Measurements from ENCODE around the gene FAR2. TPM values are rescaled to one million over a fixed set of nuclear protein-coding genes. Genes with fewer than 3 reads are reported as not detected.

Gene FAR2
- total RNA-seq, 1 experiment from 2014 or later: 11.0 TPM

- Histone ChIP-seq H3K4me2 (no peak overlapping the region), H2AFZ (no peak overlapping the region), H3F3A (ENCODE audit: insufficient read depth, low read depth) (no peaks in the 10 kb centered on the region), H3K27ac (no peak overlapping the region), H4K20me1 (ENCODE audit: insufficient read depth) (no peaks in the 10 kb centered on the region), H3K9me3 (ENCODE audit: insufficient read depth, low read depth) (no peaks in the 10 kb centered on the region; the same call in 1 of the 2 replicates), H3K27me3 (ENCODE audit: insufficient read depth, low read depth) (no peaks in the 10 kb centered on the region), H3K9me2 (ENCODE audit: insufficient read depth) (no peaks in the 10 kb centered on the region), H3K4me3 (no peak overlapping the region), H3K4me1 (replicated peaks; ENCODE audit: insufficient read depth) (peaks cover 8% of the 10 kb centered on the region; the same call in 1 of the 2 replicates), H3K36me3 (ENCODE audit: low read depth) (no peaks in the 10 kb centered on the region), H3K79me2 (ENCODE audit: low read depth) (no peaks in the 10 kb centered on the region)
- BruUV-seq (replicated peaks): no TSS peak
- no peak for DNase-seq
- intact Hi-C loops (cut with micrococcal nuclease; ENCODE audit: unreplicated experiment): no loop called here
- CTCF ChIA-PET: no interaction called here
- TF ChIP-seq, protein P1, sequence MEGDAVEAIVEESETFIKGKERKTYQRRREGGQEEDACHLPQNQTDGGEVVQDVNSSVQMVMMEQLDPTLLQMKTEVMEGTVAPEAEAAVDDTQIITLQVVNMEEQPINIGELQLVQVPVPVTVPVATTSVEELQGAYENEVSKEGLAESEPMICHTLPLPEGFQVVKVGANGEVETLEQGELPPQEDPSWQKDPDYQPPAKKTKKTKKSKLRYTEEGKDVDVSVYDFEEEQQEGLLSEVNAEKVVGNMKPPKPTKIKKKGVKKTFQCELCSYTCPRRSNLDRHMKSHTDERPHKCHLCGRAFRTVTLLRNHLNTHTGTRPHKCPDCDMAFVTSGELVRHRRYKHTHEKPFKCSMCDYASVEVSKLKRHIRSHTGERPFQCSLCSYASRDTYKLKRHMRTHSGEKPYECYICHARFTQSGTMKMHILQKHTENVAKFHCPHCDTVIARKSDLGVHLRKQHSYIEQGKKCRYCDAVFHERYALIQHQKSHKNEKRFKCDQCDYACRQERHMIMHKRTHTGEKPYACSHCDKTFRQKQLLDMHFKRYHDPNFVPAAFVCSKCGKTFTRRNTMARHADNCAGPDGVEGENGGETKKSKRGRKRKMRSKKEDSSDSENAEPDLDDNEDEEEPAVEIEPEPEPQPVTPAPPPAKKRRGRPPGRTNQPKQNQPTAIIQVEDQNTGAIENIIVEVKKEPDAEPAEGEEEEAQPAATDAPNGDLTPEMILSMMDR (conservative IDR thresholded peaks at IDR 0.05): no peak
- no peak for TF ChIP-seq EZH2 (IDR thresholded peaks at IDR 0.05; ENCODE audit: low read depth)
- POLR2A ChIA-PET (ENCODE audit: unreplicated experiment): no interaction called here
These were observed 173.1 kb downstream of the FAR2 start for GRCh38 chr12:29322157-29322556.

DNA sequence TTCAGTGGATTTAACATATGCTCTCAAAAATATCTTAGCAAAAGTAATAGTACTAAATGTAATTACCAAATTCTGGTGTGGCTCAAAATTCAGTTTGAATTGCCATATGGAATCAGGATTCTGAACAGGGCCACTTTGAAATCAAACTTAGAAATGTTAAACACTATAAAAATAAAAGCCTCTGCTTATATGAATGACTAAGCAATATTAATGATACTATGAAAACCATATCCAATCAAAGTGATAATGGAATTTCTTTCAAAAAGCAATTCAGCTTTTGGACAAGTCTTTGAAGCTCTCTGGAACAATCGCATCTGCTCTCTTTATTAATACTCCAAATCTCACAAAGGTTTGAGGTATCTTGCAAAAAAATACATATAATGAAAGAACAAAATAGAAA is 180.3 kb downstream of the FAR2 start:
- Histone ChIP-seq H3F3A (ENCODE audit: insufficient read depth, low read depth) (no peaks in the 10 kb centered on the region), H3K27me3 (ENCODE audit: insufficient read depth, low read depth) (no peaks in the 10 kb centered on the region), H3K4me3 (no peak overlapping the region), H3K9me2 (ENCODE audit: insufficient read depth) (no peaks in the 10 kb centered on the region), H3K36me3 (ENCODE audit: low read depth) (no peaks in the 10 kb centered on the region), H3K79me2 (ENCODE audit: low read depth) (no peaks in the 10 kb centered on the region), H4K20me1 (ENCODE audit: insufficient read depth) (no peaks in the 10 kb centered on the region), H3K9me3 (ENCODE audit: insufficient read depth, low read depth) (no peaks in the 10 kb centered on the region), H2AFZ (no peak overlapping the region), H3K4me1 (replicated peaks; ENCODE audit: insufficient read depth) (no peaks in the 10 kb centered on the region), H3K4me2 (no peak overlapping the region), H3K27ac (no peak overlapping the region)
- DNase-seq: no peak
- intact Hi-C loops (cut with micrococcal nuclease; ENCODE audit: unreplicated experiment): no loop called here
- CTCF ChIA-PET: interaction anchor here (0.5 kb wide), 1 partner anchor 9 kb away, joined by 3 read pairs; no protein-coding TSS in a partner anchor
- POLR2A ChIA-PET (ENCODE audit: unreplicated experiment): interaction anchor here (0.7 kb wide), 1 partner anchor 197 kb away, joined by 3 read pairs; no protein-coding TSS in a partner anchor
- TF ChIP-seq EZH2 (IDR thresholded peaks at IDR 0.05; ENCODE audit: low read depth): no peak
- TF ChIP-seq, protein P1 (conservative IDR thresholded peaks at IDR 0.05): no peak
- BruUV-seq (replicated peaks): no TSS peak

- Histone ChIP-seq H3K27me3 (ENCODE audit: insufficient read depth, low read depth) (no peaks in the 10 kb centered on the region), H3K36me3 (ENCODE audit: low read depth) (no peaks in the 10 kb centered on the region), H3K4me3 (no peak overlapping the region), H4K20me1 (ENCODE audit: insufficient read depth) (no peaks in the 10 kb centered on the region), H3F3A (ENCODE audit: insufficient read depth, low read depth) (no peaks in the 10 kb centered on the region), H3K4me2 (no peak overlapping the region), H2AFZ (no peak overlapping the region), H3K4me1 (replicated peaks; ENCODE audit: insufficient read depth) (no peaks in the 10 kb centered on the region), H3K9me2 (ENCODE audit: insufficient read depth) (no peaks in the 10 kb centered on the region), H3K27ac (no peak overlapping the region), H3K9me3 (ENCODE audit: insufficient read depth, low read depth) (no peaks in the 10 kb centered on the region), H3K79me2 (ENCODE audit: low read depth) (no peaks in the 10 kb centered on the region)
- no TSS peak for BruUV-seq (replicated peaks)
- ChIA-PET CTCF (no interaction called here), POLR2A (ENCODE audit: unreplicated experiment) (no interaction called here)
- DNase-seq: no peak
- TF ChIP-seq, protein P1 (conservative IDR thresholded peaks at IDR 0.05): no peak
- no peak for TF ChIP-seq EZH2 (IDR thresholded peaks at IDR 0.05; ENCODE audit: low read depth)
- intact Hi-C loops (cut with micrococcal nuclease; ENCODE audit: unreplicated experiment): no loop called here
These were observed 184.1 kb downstream of the FAR2 start for GRCh38 chr12:29333178-29333577.
